SK-N-SH (cell line): ENCODE measurements around the gene TMEM164. TPM values are rescaled to one million over a fixed set of nuclear protein-coding genes. Genes with fewer than 3 reads are reported as not detected.
A peak's percentile ranks its signal among the peaks of the same experiment; 100 is the strongest.

Experiments used
- CTCF ChIA-PET: fragments of 300-600, 350-600 bp; formaldehyde crosslinking; extraction: SDS; loops from one replicate; lab custom pipeline; 2021; lab: Yijun Ruan, JAX
- POLR2A ChIA-PET: fragments of 350-600 bp; sonication (Branson Sonifier 250); formaldehyde crosslinking; extraction: SDS; loops from one replicate; lab custom pipeline; 2020; ENCODE audit warnings: antibody characterized with exemption, inconsistent platforms; lab: Yijun Ruan, JAX
- DNase-seq: peaks from one replicate; pipeline ENCODE4 v3.0.0; 2012
- H2AFZ ChIP-seq: fragments of 200-600 bp; sonication (generic); 2 replicates; pipeline ENCODE4 v1.8.1; 2016; ENCODE audit warnings: antibody characterized with exemption, mild to moderate bottlenecking, low read depth
- H3F3A ChIP-seq: fragments of 200-600 bp; sonication (generic); replicated peaks from 2 replicates; pipeline ENCODE3; 2016; ENCODE audit warnings: antibody characterized with exemption, mild to moderate bottlenecking; ENCODE audit not compliant: insufficient read depth
- H3K27ac ChIP-seq, 2 experiments: fragments of 200-500 bp in 1 of 2; fragments of 200-600 bp in 1 of 2; sonication (Bioruptor generic) in 1 of 2; sonication (generic), shearing (Covaris generic) in 1 of 2; 2 replicates each; pipeline versions ENCODE4 v1.5.1 to v1.6.1; 2014 to 2016; ENCODE audit warnings: low read depth in 2 of 2, inconsistent platforms in 1 of 2, low read length in 1 of 2, mild to moderate bottlenecking in 1 of 2, mixed read lengths in 1 of 2
- H3K27me3 ChIP-seq: fragments of 200-600 bp; sonication (generic), shearing (Covaris generic); 2 replicates; pipeline ENCODE4 v1.6.1; 2016; ENCODE audit warnings: mixed run types; ENCODE audit not compliant: insufficient read depth
- H3K36me3 ChIP-seq, 2 experiments: fragments of 200-500 bp in 1 of 2; fragments of 200-600 bp in 1 of 2; sonication (Bioruptor generic) in 1 of 2; sonication (generic) in 1 of 2; replicated peaks in 1 of 2; 2 replicates each; pipeline versions ENCODE3 to v1.5.1; 2014 to 2016; ENCODE audit warnings: low read length in 1 of 2, mild to moderate bottlenecking in 1 of 2; ENCODE audit not compliant: insufficient read depth in 2 of 2, control insufficient read depth in 1 of 2
- H3K4me1 ChIP-seq, 2 experiments: fragments of 200-500 bp in 1 of 2; fragments of 200-600 bp in 1 of 2; sonication (Bioruptor generic) in 1 of 2; sonication (generic), shearing (Covaris generic) in 1 of 2; 2 replicates each; pipeline versions ENCODE4 v1.5.1 to v1.6.1; 2014 to 2016; ENCODE audit warnings: low read depth in 1 of 2, low read length in 1 of 2, mixed run types in 1 of 2; ENCODE audit not compliant: insufficient read depth in 2 of 2, control insufficient read depth in 1 of 2
- H3K4me2 ChIP-seq: fragments of 200-600 bp; sonication (generic), shearing (Covaris generic); 2 replicates; pipeline ENCODE4 v1.6.1; 2017; ENCODE audit warnings: mixed run types
- H3K4me3 ChIP-seq, 2 experiments: fragments of 200-500 bp in 1 of 2; fragments of 200-600 bp in 1 of 2; sonication (Bioruptor generic) in 1 of 2; sonication (generic), shearing (Covaris generic) in 1 of 2; 2 replicates each; pipeline versions ENCODE4 v1.5.1 to v1.8.1; 2014 to 2016; ENCODE audit warnings: low read depth in 2 of 2, inconsistent platforms in 1 of 2, low read length in 1 of 2, mild to moderate bottlenecking in 1 of 2, mixed read lengths in 1 of 2, moderate library complexity in 1 of 2
- H3K79me2 ChIP-seq: fragments of 200-600 bp; sonication (generic); 2 replicates; pipeline ENCODE4 v1.8.1; 2017; ENCODE audit warnings: mild to moderate bottlenecking; ENCODE audit not compliant: insufficient read depth
- H3K9ac ChIP-seq: fragments of 200-600 bp; sonication (generic); 2 replicates; pipeline ENCODE4 v1.6.1; 2017; ENCODE audit warnings: mixed run types
- H3K9me2 ChIP-seq: fragments of 200-600 bp; sonication (generic); 2 replicates; pipeline ENCODE4 v1.6.1; 2017; ENCODE audit warnings: mixed run types
- H3K9me3 ChIP-seq: fragments of 200-600 bp; sonication (generic); 2 replicates; pipeline ENCODE4 v1.6.1; 2017; ENCODE audit warnings: mixed run types, mild to moderate bottlenecking, moderate library complexity
- H4K20me1 ChIP-seq: fragments of 200-600 bp; sonication (generic); 2 replicates; pipeline ENCODE4 v1.6.1; 2017; ENCODE audit warnings: mild to moderate bottlenecking, mixed run types; ENCODE audit not compliant: insufficient read depth
- CHD2 ChIP-seq: fragments of 150-350 bp; IDR thresholded peaks from 2 replicates; pipeline ENCODE4 v1.6.1; 2018; ENCODE audit warnings: low read length; ENCODE audit not compliant: partially characterized antibody
- ELF1 ChIP-seq: IDR thresholded peaks from 2 replicates; pipeline ENCODE4 v1.4.0; 2012
- EP300 ChIP-seq, 2 experiments: IDR thresholded peaks; 2 replicates each; pipeline versions ENCODE4 v1.4.0 to v1.6.1; 2012; ENCODE audit warnings: borderline replicate concordance in 1 of 2, low read depth in 1 of 2, low read length in 1 of 2
- FOSL2 ChIP-seq: IDR thresholded peaks from 2 replicates; pipeline ENCODE4 v1.4.0; 2012; ENCODE audit warnings: low read depth, mild to moderate bottlenecking, moderate library complexity, borderline replicate concordance
- FOXM1 ChIP-seq: IDR thresholded peaks from 2 replicates; pipeline ENCODE4 v1.4.0; 2012; ENCODE audit warnings: low read depth, mild to moderate bottlenecking
- GATA2 ChIP-seq: sonication (generic); formaldehyde crosslinking; IDR thresholded peaks from 2 replicates; pipeline ENCODE4 v1.5.0; 2020; ENCODE audit warnings: mild to moderate bottlenecking, missing genetic modification reagents
- NRF1 ChIP-seq: IDR thresholded peaks from 2 replicates; pipeline ENCODE4 v1.6.1; 2012; ENCODE audit warnings: low read depth, mild to moderate bottlenecking, low read length
- YY1 ChIP-seq: IDR thresholded peaks from 2 replicates; pipeline ENCODE4 v1.4.0; 2012; ENCODE audit warnings: low read depth, mild to moderate bottlenecking
- WGBS: methylation state at CpG from one replicate; pipeline ENCODE4 v1.1.6; 2017; ENCODE audit warnings: low lambda C conversion rate; 5-methylcytosine and 5-hydroxymethylcytosine counted together
- polyA plus RNA-seq, 3 experiments: library from polyadenylated mRNA; depleted of rRNA; stranded (reverse); fragments of >200 nt; gene quantifications; 2 replicates each; pipeline ENCODE4 v1.2.3, GENCODE V29; 2012
- TF ChIP-seq, protein P1 (sequence below): fragments of 200-600 bp; sonication (generic); IDR thresholded peaks from 2 replicates; pipeline ENCODE4 v1.6.1; 2017; ENCODE audit warnings: antibody characterized with exemption, mild to moderate bottlenecking, moderate library complexity
- TF ChIP-seq, protein P2 (sequence below): IDR thresholded peaks from 2 replicates; pipeline ENCODE4 v1.4.0; 2012; ENCODE audit warnings: low read depth, borderline replicate concordance
- TF ChIP-seq, protein P3 (sequence below): IDR thresholded peaks from 2 replicates; pipeline ENCODE4 v1.4.0; 2012; ENCODE audit warnings: low read depth, borderline replicate concordance

Gene TMEM164
- polyA plus RNA-seq, 1 of the 3 experiments (the other 2 are of a cell fraction) = 11.9 TPM

GRCh38 chrX:110003167-110004156 is 548 bp downstream of the TMEM164 start:
- DNase-seq = peak; percentile 38
- Histone ChIP-seq H3K79me2 (peaks cover 4% of the 10 kb centered on the region; the same call in 1 of the 2 replicates), H3K9me3 (no peaks in the 10 kb centered on the region), H3K27ac (peak overlapping the region; percentile 32 to 67; a peak in 3 of 4 replicates), H3K9ac (peak overlapping the region; percentile 67; the same call in 1 of the 2 replicates), H3K9me2 (no peaks in the 10 kb centered on the region), H3F3A (no peaks in the 10 kb centered on the region), H3K27me3 (peaks cover 4% of the 10 kb centered on the region; the same call in 1 of the 2 replicates), H2AFZ (peak overlapping the region; percentile 66; the same call in 1 of the 2 replicates), H3K4me1 (peaks cover 0 to 19% of the 10 kb centered on the region in 2 experiments; a peak in 1 of 4 replicates), H3K36me3 (no peaks in the 10 kb centered on the region), H3K4me2 (peak overlapping the region; percentile 73), H4K20me1 (no peaks in the 10 kb centered on the region)
- POLR2A ChIA-PET = no interaction called here
- CTCF ChIA-PET = interaction anchor here (0.8 to 1.2 kb wide), 2 partner anchors 112 to 140 kb away, joined by 3 read pairs; no protein-coding TSS in a partner anchor
- WGBS = 16% methylated on average over 31 of the region's 46 CpGs
- TF ChIP-seq YY1 (no peak), FOSL2 (no peak), FOXM1 (no peak), CHD2 (no peak), ELF1 (no peak), NRF1 (no peak), EP300 (IDR thresholded peaks at IDR 0.05; ENCODE audit: borderline replicate concordance in 1 of 2, low read depth in 1 of 2, low read length in 1 of 2) (no peak), GATA2 (CRISPR knock-in tag) (no peak)
- TF ChIP-seq, protein P1, sequence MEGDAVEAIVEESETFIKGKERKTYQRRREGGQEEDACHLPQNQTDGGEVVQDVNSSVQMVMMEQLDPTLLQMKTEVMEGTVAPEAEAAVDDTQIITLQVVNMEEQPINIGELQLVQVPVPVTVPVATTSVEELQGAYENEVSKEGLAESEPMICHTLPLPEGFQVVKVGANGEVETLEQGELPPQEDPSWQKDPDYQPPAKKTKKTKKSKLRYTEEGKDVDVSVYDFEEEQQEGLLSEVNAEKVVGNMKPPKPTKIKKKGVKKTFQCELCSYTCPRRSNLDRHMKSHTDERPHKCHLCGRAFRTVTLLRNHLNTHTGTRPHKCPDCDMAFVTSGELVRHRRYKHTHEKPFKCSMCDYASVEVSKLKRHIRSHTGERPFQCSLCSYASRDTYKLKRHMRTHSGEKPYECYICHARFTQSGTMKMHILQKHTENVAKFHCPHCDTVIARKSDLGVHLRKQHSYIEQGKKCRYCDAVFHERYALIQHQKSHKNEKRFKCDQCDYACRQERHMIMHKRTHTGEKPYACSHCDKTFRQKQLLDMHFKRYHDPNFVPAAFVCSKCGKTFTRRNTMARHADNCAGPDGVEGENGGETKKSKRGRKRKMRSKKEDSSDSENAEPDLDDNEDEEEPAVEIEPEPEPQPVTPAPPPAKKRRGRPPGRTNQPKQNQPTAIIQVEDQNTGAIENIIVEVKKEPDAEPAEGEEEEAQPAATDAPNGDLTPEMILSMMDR = no peak
- TF ChIP-seq, protein P2, sequence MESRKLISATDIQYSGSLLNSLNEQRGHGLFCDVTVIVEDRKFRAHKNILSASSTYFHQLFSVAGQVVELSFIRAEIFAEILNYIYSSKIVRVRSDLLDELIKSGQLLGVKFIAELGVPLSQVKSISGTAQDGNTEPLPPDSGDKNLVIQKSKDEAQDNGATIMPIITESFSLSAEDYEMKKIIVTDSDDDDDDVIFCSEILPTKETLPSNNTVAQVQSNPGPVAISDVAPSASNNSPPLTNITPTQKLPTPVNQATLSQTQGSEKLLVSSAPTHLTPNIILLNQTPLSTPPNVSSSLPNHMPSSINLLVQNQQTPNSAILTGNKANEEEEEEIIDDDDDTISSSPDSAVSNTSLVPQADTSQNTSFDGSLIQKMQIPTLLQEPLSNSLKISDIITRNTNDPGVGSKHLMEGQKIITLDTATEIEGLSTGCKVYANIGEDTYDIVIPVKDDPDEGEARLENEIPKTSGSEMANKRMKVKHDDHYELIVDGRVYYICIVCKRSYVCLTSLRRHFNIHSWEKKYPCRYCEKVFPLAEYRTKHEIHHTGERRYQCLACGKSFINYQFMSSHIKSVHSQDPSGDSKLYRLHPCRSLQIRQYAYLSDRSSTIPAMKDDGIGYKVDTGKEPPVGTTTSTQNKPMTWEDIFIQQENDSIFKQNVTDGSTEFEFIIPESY = no peak
- TF ChIP-seq, protein P3, sequence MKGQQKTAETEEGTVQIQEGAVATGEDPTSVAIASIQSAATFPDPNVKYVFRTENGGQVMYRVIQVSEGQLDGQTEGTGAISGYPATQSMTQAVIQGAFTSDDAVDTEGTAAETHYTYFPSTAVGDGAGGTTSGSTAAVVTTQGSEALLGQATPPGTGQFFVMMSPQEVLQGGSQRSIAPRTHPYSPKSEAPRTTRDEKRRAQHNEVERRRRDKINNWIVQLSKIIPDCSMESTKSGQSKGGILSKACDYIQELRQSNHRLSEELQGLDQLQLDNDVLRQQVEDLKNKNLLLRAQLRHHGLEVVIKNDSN = no peak
- TF ChIP-seq, all 33 proteins: peak for 0
- H3K4me3 ChIP-seq = peak overlapping the region; percentile 62 to 64; a peak in 3 of 4 replicates
